ENCODE results near the gene AIRE. TPM values are rescaled to one million over a fixed set of nuclear protein-coding genes. Genes with fewer than 3 reads are reported as not detected.
"Not testable (repeated sequence)": the region's sequence is repeated elsewhere in the genome, so short reads cannot be mapped to it uniquely, and the experiment has no call there.

The AIRE gene
- total RNA-seq, 6 donors from 2014 or later, result not detected

DNA sequence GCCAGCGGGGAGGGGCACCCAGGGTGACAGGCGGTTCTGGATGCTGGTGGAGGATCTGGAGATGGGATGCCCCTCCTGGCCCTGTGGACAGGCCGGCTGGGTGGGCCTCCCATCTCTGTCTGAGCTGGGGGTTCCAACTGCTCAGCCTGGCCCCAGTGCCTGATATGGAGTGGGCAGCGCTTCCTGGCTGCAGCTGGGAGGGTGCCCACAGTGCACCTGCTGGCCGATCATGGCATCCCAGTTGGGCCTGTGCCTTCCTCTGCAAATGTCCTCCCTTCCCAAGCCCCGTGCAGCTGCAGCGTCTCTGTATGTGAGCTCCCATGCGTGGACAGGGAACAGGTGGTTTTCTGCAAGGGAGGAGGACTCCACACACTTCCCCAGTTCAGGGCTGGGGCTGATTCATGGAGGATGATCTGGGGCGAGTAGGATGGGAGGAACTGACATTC, 16.3 kb downstream of the AIRE start:
- Histone ChIP-seq H3K4me3 (no peak overlapping the region), H3K27me3 (no peaks in the 10 kb centered on the region), H3K36me3 (peaks cover 0 to 3% (median 1%) of the 10 kb centered on the region in 4 donors), H3K9me3 (no peaks in the 10 kb centered on the region), H3K27ac (peak overlapping the region in 2 of 4 donors; percentile 95 to 98), H3K4me1 (peaks cover 58 to 80% (median 67%) of the 10 kb centered on the region in 4 donors)
- TF ChIP-seq CTCF (IDR thresholded peaks at IDR 0.05), result no peak
- no peak for TF ChIP-seq POLR2A (IDR thresholded peaks at IDR 0.05)
- no peak for TF ChIP-seq POLR2AphosphoS5 (IDR thresholded peaks at IDR 0.05)
- TF ChIP-seq EP300 (IDR thresholded peaks at IDR 0.05), result no peak
- WGBS, 2 donors, result 72 to 100% methylated on average over 1 to 8 of the region's 9 CpGs
- DNase-seq (peak in 1 of 2 donors; percentile 58), ATAC-seq (ENCODE audit: low FRiP score in 2 of 2) (no peak)

DNA sequence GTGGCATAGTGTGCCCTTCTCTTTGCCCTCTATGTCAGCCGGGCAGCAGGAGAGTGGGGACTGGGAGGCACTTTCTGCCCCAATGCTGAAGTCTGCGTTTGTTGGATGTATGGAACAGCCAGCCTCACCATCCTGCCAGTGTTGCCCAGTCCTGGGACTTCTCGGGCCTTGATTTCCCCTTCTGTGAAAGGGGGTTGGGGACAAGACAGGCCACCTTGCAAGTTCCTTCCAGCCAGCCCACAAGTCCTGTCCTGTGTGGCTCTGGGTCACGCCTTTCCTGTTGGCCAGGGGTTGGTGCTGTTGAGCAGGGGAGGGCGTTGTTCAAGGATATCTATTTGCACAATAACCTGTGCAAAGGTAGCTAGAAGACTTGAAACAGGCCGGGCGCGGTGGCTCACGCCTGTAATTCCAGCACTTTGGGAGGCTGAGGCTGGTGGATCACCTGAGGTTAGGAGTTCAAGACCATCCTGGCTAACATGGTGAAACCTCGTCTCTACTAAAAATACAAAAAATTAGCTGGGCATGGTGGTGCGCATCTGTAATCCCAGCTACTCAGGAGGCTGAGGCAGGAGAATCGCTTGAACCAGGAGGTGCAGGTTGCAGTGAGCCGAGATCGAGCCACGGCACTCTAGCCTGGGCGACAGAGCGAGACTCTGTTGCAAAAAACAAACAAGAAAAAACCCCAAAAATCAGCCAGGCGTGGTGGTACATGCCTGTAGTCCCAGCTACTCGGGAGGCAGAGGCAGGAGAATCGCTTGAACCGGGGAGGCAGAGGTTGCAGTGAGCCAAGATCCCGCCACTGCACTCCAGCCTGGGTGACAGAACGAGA, 17.1 kb downstream of the AIRE start:
- peak; percentile 24 to 39 for DNase-seq
- not testable (repeated sequence) for ATAC-seq (ENCODE audit: low FRiP score in 2 of 2); H3K27me3 ChIP-seq; H3K4me3 ChIP-seq; H3K9me3 ChIP-seq
- Histone ChIP-seq H3K27ac (peak overlapping the region in 2 of 4 donors; percentile 95 to 98), H3K4me1 (peaks cover 53 to 76% (median 61%) of the 10 kb centered on the region in 4 donors), H3K36me3 (peaks cover 0 to 10% (median 4%) of the 10 kb centered on the region in 4 donors)
- 69 to 80% methylated on average over 18 to 23 of the region's 23 CpGs for WGBS, 2 donors

- H3K9me3 ChIP-seq, result no peaks in the 10 kb centered on the region
- WGBS, 2 donors, result 71 to 75% methylated on average over 12 of the region's 12 CpGs
- peak in 1 of 2 donors; percentile 33 for DNase-seq
These were observed 17.9 kb downstream of the AIRE start for GRCh38 chr21:44303490-44303981.

GRCh38 chr21:44304011-44304616, 18.4 kb downstream of the AIRE start:
- Histone ChIP-seq H3K9me3 (no peaks in the 10 kb centered on the region), H3K27me3 (no peaks in the 10 kb centered on the region), H3K27ac (peak overlapping the region in 3 of 4 donors; percentile 35 to 79 (median 72)), H3K4me1 (peaks cover 49 to 65% (median 56%) of the 10 kb centered on the region in 4 donors), H3K36me3 (peaks cover 0 to 16% (median 6%) of the 10 kb centered on the region in 4 donors), H3K4me3 (no peak overlapping the region)
- no peak for ATAC-seq (ENCODE audit: low FRiP score in 2 of 2)
- DNase-seq, result peak in 1 of 2 donors; percentile 66
- TF ChIP-seq POLR2A (IDR thresholded peaks at IDR 0.05) (no peak), CTCF (IDR thresholded peaks at IDR 0.05) (no peak), POLR2AphosphoS5 (IDR thresholded peaks at IDR 0.05) (no peak), EP300 (IDR thresholded peaks at IDR 0.05) (no peak)
- WGBS, 2 donors, result 71 to 81% methylated on average over 4 to 16 of the region's 16 CpGs

More at GRCh38 chr21:44303490-44303981, 17.9 kb downstream of the AIRE start:
- no peak for ATAC-seq (ENCODE audit: low FRiP score in 2 of 2)
- Histone ChIP-seq H3K27me3 (no peaks in the 10 kb centered on the region), H3K36me3 (peaks cover 0 to 16% (median 4%) of the 10 kb centered on the region in 4 donors), H3K4me3 (no peak overlapping the region), H3K4me1 (peaks cover 50 to 70% (median 57%) of the 10 kb centered on the region in 4 donors), H3K27ac (peak overlapping the region in 2 of 4 donors; percentile 72 to 79)
- peak in 1 of 2 donors; percentile 11 for TF ChIP-seq POLR2AphosphoS5 (IDR thresholded peaks at IDR 0.05)
- TF ChIP-seq CTCF (IDR thresholded peaks at IDR 0.05), result no peak
- no peak for TF ChIP-seq EP300 (IDR thresholded peaks at IDR 0.05)

DNA sequence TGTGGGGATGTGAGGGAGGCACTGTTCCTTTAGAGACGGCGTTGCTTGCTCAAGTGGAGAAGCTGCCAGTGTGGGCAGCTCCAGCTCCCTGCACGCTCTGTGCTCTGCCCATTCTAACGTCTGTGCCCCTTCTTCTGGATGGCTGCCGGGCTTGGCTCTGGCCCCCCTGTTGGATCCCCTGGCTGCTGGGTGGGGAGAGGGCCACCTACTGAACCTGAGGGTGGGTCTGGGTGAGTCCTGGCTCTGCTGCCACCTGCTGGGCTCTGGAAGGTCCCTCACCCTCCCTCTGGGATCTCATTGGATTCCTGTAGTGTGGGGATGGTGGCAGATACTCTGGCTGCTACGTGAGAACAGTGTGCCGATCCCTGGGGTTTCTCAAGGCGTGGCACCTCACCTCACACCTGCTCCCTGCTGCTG, 19.2 kb downstream of the AIRE start:
- peak in 1 of 2 donors; percentile 26 for DNase-seq
- no peaks in the 10 kb centered on the region for H3K27me3 ChIP-seq

More for the DNA sequence above, 19.2 kb downstream of the AIRE start:
- H3K36me3 ChIP-seq, result peaks cover 0 to 19% (median 7%) of the 10 kb centered on the region in 4 donors
- no peaks in the 10 kb centered on the region for H3K9me3 ChIP-seq
- peak in 1 of 2 donors; percentile 23 for ATAC-seq (ENCODE audit: low FRiP score in 2 of 2)
- WGBS, 2 donors, result 59% methylated on average over 7 of the region's 8 CpGs; no CpG with 5 or more reads in 1 of the 2 donors
- TF ChIP-seq EP300 (IDR thresholded peaks at IDR 0.05) (no peak), POLR2A (IDR thresholded peaks at IDR 0.05) (no peak), CTCF (IDR thresholded peaks at IDR 0.05) (peak; percentile 29 to 65 (median 59)), POLR2AphosphoS5 (IDR thresholded peaks at IDR 0.05) (no peak)
- peaks cover 45 to 60% (median 52%) of the 10 kb centered on the region in 4 donors for H3K4me1 ChIP-seq
- H3K27ac ChIP-seq, result peak overlapping the region; percentile 48 to 80 (median 76)
- no peak overlapping the region for H3K4me3 ChIP-seq

All from upper lobe of left lung (tissue), 6 donors.